H9 (cell line): ENCODE measurements around the gene CD79B. TPM values are rescaled to one million over a fixed set of nuclear protein-coding genes. Genes with fewer than 3 reads are reported as not detected.

Experiments used
- DNase-seq: peaks from one replicate; pipeline ENCODE4 v3.0.0-alpha.2; 2017
- H2AFZ ChIP-seq: one replicate; pipeline ENCODE4 v1.6.1; 2013; ENCODE audit warnings: mild to moderate bottlenecking, low read length, control low read depth, moderate library complexity
- H2AK5ac ChIP-seq: 2 replicates; pipeline ENCODE4 v1.6.1; 2013; ENCODE audit warnings: low read length, control low read depth, mixed read lengths; ENCODE audit not compliant: insufficient read length
- H2BK120ac ChIP-seq: one replicate; pipeline ENCODE4 v1.6.1; 2013; ENCODE audit warnings: low read depth, mild to moderate bottlenecking, low read length, control low read depth, inconsistent platforms; ENCODE audit not compliant: poor library complexity, severe bottlenecking
- H2BK12ac ChIP-seq: 2 replicates; pipeline ENCODE4 v1.6.1; 2013; ENCODE audit warnings: low read length, control low read depth, mixed read lengths, low read depth; ENCODE audit not compliant: insufficient read length
- H2BK15ac ChIP-seq: 2 replicates; pipeline ENCODE4 v1.6.1; 2013; ENCODE audit warnings: low read depth, low read length, control low read depth
- H2BK20ac ChIP-seq: one replicate; pipeline ENCODE4 v1.6.1; 2013; ENCODE audit warnings: low read depth, mild to moderate bottlenecking, low read length, control low read depth, inconsistent platforms; ENCODE audit not compliant: poor library complexity, severe bottlenecking
- H2BK5ac ChIP-seq: 2 replicates; pipeline ENCODE4 v1.6.1; 2013; ENCODE audit warnings: low read length, control low read depth, mixed read lengths; ENCODE audit not compliant: insufficient read length
- H3K14ac ChIP-seq: 2 replicates; pipeline ENCODE4 v1.6.1; 2013; ENCODE audit warnings: low read length, control low read depth; ENCODE audit not compliant: insufficient read depth
- H3K18ac ChIP-seq: 2 replicates; pipeline ENCODE4 v1.6.1; 2013; ENCODE audit warnings: low read depth, mild to moderate bottlenecking, mixed read lengths, low read length, control low read depth; ENCODE audit not compliant: insufficient read length
- H3K23ac ChIP-seq: 2 replicates; pipeline ENCODE4 v1.6.1; 2013; ENCODE audit warnings: low read length, control low read depth, mixed read lengths, low read depth; ENCODE audit not compliant: insufficient read length
- H3K23me2 ChIP-seq: 2 replicates; pipeline ENCODE4 v1.6.1; 2013; ENCODE audit warnings: low read depth, mild to moderate bottlenecking, mixed read lengths, low read length, control low read depth; ENCODE audit not compliant: insufficient read length, poor library complexity, severe bottlenecking
- H3K27ac ChIP-seq: 2 replicates; pipeline ENCODE4 v1.5.1; 2013; ENCODE audit warnings: low read length, control low read depth, mixed read lengths, low read depth; ENCODE audit not compliant: insufficient read length
- H3K27me3 ChIP-seq: 2 replicates; pipeline ENCODE4 v1.6.1; 2013; ENCODE audit warnings: low read length, control low read depth, inconsistent platforms; ENCODE audit not compliant: insufficient read depth
- H3K4ac ChIP-seq: 2 replicates; pipeline ENCODE4 v1.6.1; 2013; ENCODE audit warnings: low read depth, mild to moderate bottlenecking, control low read depth, inconsistent platforms, low read length, moderate library complexity
- H3K4me1 ChIP-seq: 2 replicates; pipeline ENCODE4 v1.6.1; 2013; ENCODE audit warnings: low read length, control low read depth, inconsistent platforms; ENCODE audit not compliant: insufficient read depth
- H3K4me2 ChIP-seq: 2 replicates; pipeline ENCODE4 v1.6.1; 2013; ENCODE audit warnings: low read length, control low read depth, mixed read lengths; ENCODE audit not compliant: insufficient read length, insufficient read depth
- H3K56ac ChIP-seq: 2 replicates; pipeline ENCODE4 v1.6.1; 2013; ENCODE audit warnings: low read depth, mild to moderate bottlenecking, mixed read lengths, low read length, control low read depth; ENCODE audit not compliant: insufficient read length
- H3K79me1 ChIP-seq: 2 replicates; pipeline ENCODE4 v1.6.1; 2013; ENCODE audit warnings: low read depth, mild to moderate bottlenecking, moderate library complexity, low read length, control low read depth, inconsistent platforms; ENCODE audit not compliant: insufficient read depth, poor library complexity, severe bottlenecking
- H3K79me2 ChIP-seq: 2 replicates; pipeline ENCODE4 v1.6.1; 2013; ENCODE audit warnings: low read length, control low read depth, inconsistent platforms; ENCODE audit not compliant: insufficient read depth
- H3K9ac ChIP-seq: 2 replicates; pipeline ENCODE4 v1.6.1; 2013; ENCODE audit warnings: low read length, control low read depth, mixed read lengths; ENCODE audit not compliant: insufficient read length; ENCODE audit errors: extremely low read depth
- H3K9me3 ChIP-seq: one replicate; pipeline ENCODE4 v1.6.1; 2013; ENCODE audit warnings: low read depth, low read length, inconsistent platforms; ENCODE audit not compliant: control insufficient read depth
- H3T11ph ChIP-seq: one replicate; pipeline ENCODE4 v1.6.1; 2013; ENCODE audit warnings: mild to moderate bottlenecking, low read length, control low read depth, inconsistent platforms
- H4K20me1 ChIP-seq: one replicate; pipeline ENCODE4 v1.6.1; 2013; ENCODE audit not compliant: control insufficient read depth, insufficient read length, insufficient read depth
- H4K5ac ChIP-seq: 2 replicates; pipeline ENCODE4 v1.6.1; 2013; ENCODE audit warnings: low read depth, mild to moderate bottlenecking, mixed read lengths, low read length, control low read depth; ENCODE audit not compliant: insufficient read length
- H4K8ac ChIP-seq: replicated peaks from 2 replicates; pipeline ENCODE4 v1.6.1; 2013; ENCODE audit warnings: low read length, control low read depth, mixed read lengths, low read depth; ENCODE audit not compliant: insufficient read length
- H4K91ac ChIP-seq: 2 replicates; pipeline ENCODE4 v1.6.1; 2013; ENCODE audit warnings: low read depth, mild to moderate bottlenecking, moderate library complexity, mixed read lengths, low read length, control low read depth; ENCODE audit not compliant: insufficient read length
- H3K27ac Mint-ChIP-seq, 3 experiments: 2 replicates in 2 of 3; 3 replicates in 1 of 3; pipeline ENCODE4 v1.8.0; 2020 to 2021; ENCODE audit warnings: mixed read lengths in 3 of 3, mild to moderate bottlenecking in 1 of 3, moderate library complexity in 1 of 3
- H3K27me3 Mint-ChIP-seq: 2 replicates; pipeline ENCODE4 v1.8.0; 2021; ENCODE audit warnings: low read depth, mild to moderate bottlenecking, moderate library complexity, mixed read lengths
- H3K36me3 Mint-ChIP-seq, 3 experiments: 2 replicates in 2 of 3; 3 replicates in 1 of 3; pipeline ENCODE4 v1.8.0; 2020 to 2021; ENCODE audit warnings: low read depth in 3 of 3, mixed read lengths in 3 of 3; ENCODE audit not compliant: insufficient read depth in 1 of 3
- H3K4me1 Mint-ChIP-seq, 2 experiments: 2 replicates each; pipeline ENCODE4 v1.8.0; 2020; ENCODE audit warnings: mixed read lengths in 2 of 2
- H3K4me3 Mint-ChIP-seq, 2 experiments: 2 replicates in 1 of 2; 3 replicates in 1 of 2; pipeline ENCODE4 v1.8.0; 2020 to 2021; ENCODE audit warnings: mild to moderate bottlenecking in 2 of 2, mixed read lengths in 2 of 2, moderate library complexity in 1 of 2
- H3K9me3 Mint-ChIP-seq, 2 experiments: 2 replicates in 1 of 2; 3 replicates in 1 of 2; pipeline ENCODE4 v1.8.0; 2020; ENCODE audit warnings: mild to moderate bottlenecking in 2 of 2, mixed read lengths in 2 of 2, moderate library complexity in 1 of 2
- CTCF ChIP-seq: fragments of 200-600 bp; sonication (generic); conservative IDR thresholded peaks from 3 replicates; pipeline ENCODE4 v1.8.0; 2021; ENCODE audit warnings: antibody characterized with exemption, mild to moderate bottlenecking
- WGBS: extraction: QIAGEN DNeasy Blood & Tissue Kit; methylation state at CpG from one replicate; pipeline ENCODE4 v1.1.7; 2013; ENCODE audit warnings: missing lambda C conversion rate, low lambda C conversion rate, mixed read lengths; ENCODE audit not compliant: insufficient read length; ENCODE audit errors: extremely low coverage; 5-methylcytosine and 5-hydroxymethylcytosine counted together
- total RNA-seq: library from RNA; stranded (reverse); gene quantifications from 2 replicates; pipeline ENCODE4 v1.2.1, GENCODE V29; 2021

CD79B gene
- total RNA-seq, 1 experiment from 2014 or later, result 0.96 TPM

GRCh38 chr17:63967953-63968352, 35.8 kb upstream of the CD79B start:
- no peaks in the 10 kb centered on the region; a peak in 1 of 5 replicates for H3K9me3 Mint-ChIP-seq
- H3K27me3 Mint-ChIP-seq, result peaks cover 4% of the 10 kb centered on the region; the same call in 1 of the 2 replicates
- Histone ChIP-seq H2BK12ac (no peak overlapping the region), H3K56ac (no peak overlapping the region), H3T11ph (no peak overlapping the region), H4K91ac (no peak overlapping the region), H3K79me1 (no peaks in the 10 kb centered on the region), H3K9ac (no peak overlapping the region), H2BK20ac (no peak overlapping the region), H3K18ac (no peak overlapping the region), H3K4me1 (no peaks in the 10 kb centered on the region), H2BK120ac (no peak overlapping the region), H4K8ac (no peak overlapping the region), H2AFZ (no peak overlapping the region), H3K27me3 (no peaks in the 10 kb centered on the region), H3K9me3 (no peaks in the 10 kb centered on the region), H3K4ac (no peak overlapping the region), H3K23me2 (peaks cover 3% of the 10 kb centered on the region), H3K4me2 (no peak overlapping the region), H3K27ac (no peak overlapping the region), H3K79me2 (no peaks in the 10 kb centered on the region), H2BK15ac (no peak overlapping the region), H4K20me1 (no peaks in the 10 kb centered on the region), H3K23ac (no peak overlapping the region), H3K14ac (no peak overlapping the region), H2AK5ac (no peak overlapping the region), H4K5ac (no peak overlapping the region), H2BK5ac (no peak overlapping the region)
- no CpG with 5 or more reads among the region's 19 CpGs for WGBS
- TF ChIP-seq CTCF, result no peak
- H3K27ac Mint-ChIP-seq, result no peak overlapping the region
- no peak overlapping the region for H3K4me3 Mint-ChIP-seq
- H3K4me1 Mint-ChIP-seq, result peaks cover under 1 to 1% of the 10 kb centered on the region in 2 experiments
- no peak for DNase-seq
- H3K36me3 Mint-ChIP-seq, result no peaks in the 10 kb centered on the region
